HepG2 (cell line): ENCODE measurements around the gene POLR3GL. TPM values are rescaled to one million over a fixed set of nuclear protein-coding genes. Genes with fewer than 3 reads are reported as not detected.

ENCODE experiments used
- AHDC1 ChIP-seq: sonication (generic); formaldehyde crosslinking; IDR thresholded peaks from 2 replicates; pipeline ENCODE4 v1.5.1; 2020; ENCODE audit warnings: mild to moderate bottlenecking, missing genetic modification reagents, borderline replicate concordance
- ARNT ChIP-seq: fragments of 450-650 bp; IDR thresholded peaks from 2 replicates; pipeline ENCODE4 v1.6.1; 2017
- KLF15 ChIP-seq: sonication (generic); formaldehyde crosslinking; IDR thresholded peaks from 2 replicates; pipeline ENCODE4 v1.8.1; 2023; ENCODE audit warnings: borderline replicate concordance, mild to moderate bottlenecking, inconsistent platforms, missing genetic modification reagents, mixed read lengths
- KLF9 ChIP-seq: IDR thresholded peaks from 2 replicates; pipeline ENCODE4 v1.6.1; 2016; ENCODE audit warnings: low read depth
- MED13 ChIP-seq: sonication (generic); formaldehyde crosslinking; IDR thresholded peaks from 2 replicates; pipeline ENCODE4 v1.5.0; 2020; ENCODE audit warnings: missing genetic modification reagents
- MZF1 ChIP-seq: sonication (generic); formaldehyde crosslinking; IDR thresholded peaks from 2 replicates; pipeline ENCODE4 v1.8.1; 2023; ENCODE audit warnings: mild to moderate bottlenecking, missing genetic modification reagents, borderline replicate concordance
- NCOA1 ChIP-seq: sonication (generic); formaldehyde crosslinking; IDR thresholded peaks from 2 replicates; pipeline ENCODE4 v1.9.0; 2021; ENCODE audit warnings: missing genetic modification reagents
- PRDM15 ChIP-seq: sonication (generic); formaldehyde crosslinking; IDR thresholded peaks from 2 replicates; pipeline ENCODE4 v1.4.0; 2020; ENCODE audit warnings: missing genetic modification reagents
- REL ChIP-seq: sonication (generic); formaldehyde crosslinking; conservative IDR thresholded peaks from 2 replicates; pipeline ENCODE4 v1.8.0; 2022; ENCODE audit warnings: mild to moderate bottlenecking, missing genetic modification reagents, moderate library complexity
- SMAD1 ChIP-seq: sonication (generic); formaldehyde crosslinking; IDR thresholded peaks from 2 replicates; pipeline ENCODE4 v1.4.0; 2020; ENCODE audit warnings: missing genetic modification reagents, low read depth, mild to moderate bottlenecking, borderline replicate concordance
- ZBTB37 ChIP-seq: sonication (generic); formaldehyde crosslinking; IDR thresholded peaks from 2 replicates; pipeline ENCODE4 v1.4.0; 2020; ENCODE audit warnings: mild to moderate bottlenecking, missing genetic modification reagents
- ZNF687 ChIP-seq: sonication (generic); formaldehyde crosslinking; IDR thresholded peaks from 2 replicates; pipeline ENCODE4 v1.5.1; 2020; ENCODE audit warnings: mild to moderate bottlenecking, missing genetic modification reagents, moderate library complexity
- polyA plus RNA-seq, 8 experiments: library from polyadenylated mRNA; depleted of rRNA in 3 of 8; stranded (reverse) in 7 of 8; unstranded in 1 of 8; fragments of >200 nt; fragmentation: Illumina TruSeq in 4 of 8; extraction: Trizol in 4 of 8; gene quantifications; 2 replicates each; pipeline versions ENCODE4 v1.2.1 to v1.2.3, GENCODE V29; 2011 to 2016; ENCODE audit warnings: low read depth in 4 of 8, missing spikeins in 1 of 8, mixed read lengths in 1 of 8; ENCODE audit not compliant: insufficient read depth in 1 of 8
- total RNA-seq, 5 experiments: library from RNA; depleted of rRNA; stranded (reverse); fragments of >200 nt; fragmentation: Illumina TruSeq; extraction: Trizol; gene quantifications; 2 replicates each; pipeline ENCODE4 v1.2.3, GENCODE V29; 2016; ENCODE audit warnings: low read depth in 1 of 5

Gene POLR3GL
- total and polyA plus RNA-seq, 2 of the 13 experiments (the other 11 are each of a cell fraction or from before 2014, with no cell fraction given): 11.5 to 12.4 TPM

GRCh38 chr1:145960468-145961108 is 3.9 kb upstream of the POLR3GL start (continued):
- TF ChIP-seq PRDM15 (no peak), ZNF687 (CRISPR knock-in tag) (peak; percentile 66), MED13 (CRISPR knock-in tag) (no peak), KLF9 (CRISPR knock-in tag) (no peak), KLF15 (CRISPR knock-in tag) (no peak), REL (CRISPR knock-in tag) (no peak), NCOA1 (CRISPR knock-in tag) (no peak), ARNT (no peak), AHDC1 (CRISPR knock-in tag) (no peak), MZF1 (CRISPR knock-in tag) (no peak), SMAD1 (CRISPR knock-in tag) (no peak), ZBTB37 (CRISPR knock-in tag) (0 out of 2 replicates have a peak, but pooled peaks have one; percentile 1)
